K562 (cell line): ENCODE results near the gene TOMM70. TPM values are rescaled to one million over a fixed set of nuclear protein-coding genes. Genes with fewer than 3 reads are reported as not detected.

Experiments
- ATAC-seq: fragments of 200-7000 bp; cut with Tn5 transposase; 3 replicates; pipeline ENCODE4 v1.9.1; 2020; ENCODE audit warnings: moderate library complexity
- BruUV-seq: library from RNA; stranded (reverse); fragments of 400-500 nt; replicated peaks from 2 replicates; lab custom pipeline; 2021; lab: Mats Ljungman, UMichigan
- CTCF ChIA-PET: fragments of 300-600 bp; formaldehyde crosslinking; extraction: SDS; loops from one replicate; lab custom pipeline; 2021; ENCODE audit warnings: low intra/inter-chr PET ratio; lab: Yijun Ruan, JAX
- POLR2A ChIA-PET: fragments of 300-600, 350-650 bp; sonication (Branson Sonifier 250); formaldehyde crosslinking; extraction: SDS; loops from one replicate; lab custom pipeline; 2021; ENCODE audit warnings: antibody characterized with exemption, inconsistent platforms; lab: Yijun Ruan, JAX
- DNase-seq, 4 experiments: peaks; one replicate each; pipeline versions ENCODE4 v3.0.0 to v3.0.0-alpha.2; 2011 to 2018; ENCODE audit warnings: low spot score in 3 of 4, mixed read lengths in 3 of 4; ENCODE audit errors: extremely low read depth in 1 of 4
- FAIRE-seq: peaks from 2 replicates; lab custom pipeline; 2011; peaks lifted over from hg19 to GRCh38; lab: Jason Lieb, UNC
- H2AFZ ChIP-seq: 2 replicates; pipeline ENCODE4 v1.6.0; 2011; ENCODE audit warnings: low read depth, low read length, control low read depth, inconsistent platforms
- H3K27ac ChIP-seq: fragments of 200-600 bp; 3 replicates; pipeline ENCODE4 v1.8.0; 2011; ENCODE audit warnings: low read depth, mild to moderate bottlenecking, control low read depth, inconsistent platforms, low read length, moderate library complexity, mixed read lengths; ENCODE audit errors: extremely low read depth
- H3K27me3 ChIP-seq, 2 experiments: fragments of 300-600 bp in 1 of 2; 2 replicates in 1 of 2; 3 replicates in 1 of 2; pipeline versions ENCODE4 v1.6.0 to v1.8.0; 2011; ENCODE audit warnings: inconsistent platforms in 2 of 2, low read length in 2 of 2, mild to moderate bottlenecking in 1 of 2, mixed read lengths in 1 of 2, moderate library complexity in 1 of 2; ENCODE audit not compliant: control insufficient read depth in 2 of 2, insufficient read depth in 2 of 2
- H3K36me3 ChIP-seq: fragments of 300-600 bp; 3 replicates; pipeline ENCODE4 v1.8.0; 2011; ENCODE audit warnings: mild to moderate bottlenecking, low read length, inconsistent platforms; ENCODE audit not compliant: control insufficient read depth, insufficient read depth
- H3K4me1 ChIP-seq, 2 experiments: fragments of 200-600 bp in 1 of 2; replicated peaks in 1 of 2; 2 replicates in 1 of 2; 3 replicates in 1 of 2; pipeline versions ENCODE4 v1.5.1 to v1.8.0; 2011; ENCODE audit warnings: inconsistent platforms in 2 of 2, low read length in 2 of 2, mild to moderate bottlenecking in 1 of 2, mixed read lengths in 1 of 2, moderate library complexity in 1 of 2; ENCODE audit not compliant: control insufficient read depth in 2 of 2, insufficient read depth in 2 of 2
- H3K4me2 ChIP-seq: 2 replicates; pipeline ENCODE4 v1.6.1; 2011; ENCODE audit warnings: low read length, control low read depth, inconsistent platforms, mixed read lengths; ENCODE audit not compliant: insufficient read depth
- H3K4me3 ChIP-seq: fragments of 200-600 bp; sonication (generic), shearing (Covaris generic); 2 replicates; pipeline ENCODE4 v1.5.1; 2016; ENCODE audit warnings: control low read depth, inconsistent platforms
- H3K79me2 ChIP-seq: fragments of 200-600 bp; 3 replicates; pipeline ENCODE4 v1.8.0; 2011; ENCODE audit warnings: low read length, inconsistent platforms; ENCODE audit not compliant: control insufficient read depth, insufficient read depth
- H3K9ac ChIP-seq, 2 experiments: 2 replicates each; pipeline versions ENCODE4 v1.6.0 to v1.6.1; 2011; ENCODE audit warnings: low read depth in 2 of 2, low read length in 2 of 2, control low read depth in 1 of 2, inconsistent platforms in 1 of 2, mild to moderate bottlenecking in 1 of 2, mixed read lengths in 1 of 2; ENCODE audit not compliant: insufficient read depth in 1 of 2
- H3K9me1 ChIP-seq: one replicate; pipeline ENCODE4 v1.6.0; 2011; ENCODE audit warnings: inconsistent platforms, mild to moderate bottlenecking, low read length, moderate library complexity; ENCODE audit not compliant: control insufficient read depth, insufficient read depth
- H3K9me3 ChIP-seq: replicated peaks from 2 replicates; pipeline ENCODE4 v1.5.1; 2011; ENCODE audit warnings: low read depth, low read length, inconsistent platforms; ENCODE audit not compliant: control insufficient read depth, insufficient read depth
- H4K20me1 ChIP-seq: replicated peaks from 2 replicates; pipeline ENCODE4 v1.6.1; 2011; ENCODE audit warnings: low read length, inconsistent platforms, mixed read lengths; ENCODE audit not compliant: control insufficient read depth, insufficient read depth
- ARNT ChIP-seq, 2 experiments: fragments of 450-650 bp; IDR thresholded peaks; 2 replicates each; pipeline ENCODE4 v1.6.1; 2016; ENCODE audit warnings: mild to moderate bottlenecking in 1 of 2
- ATF3 ChIP-seq, 2 experiments: fragments of 450-650 bp in 1 of 2; sonication (generic) in 1 of 2; formaldehyde crosslinking in 1 of 2; IDR thresholded peaks in 1 of 2; conservative IDR thresholded peaks in 1 of 2; 2 replicates each; pipeline versions ENCODE4 v1.6.1 to v1.8.1; 2016 to 2023; ENCODE audit warnings: mild to moderate bottlenecking in 2 of 2, moderate library complexity in 2 of 2, inconsistent platforms in 1 of 2, missing genetic modification reagents in 1 of 2
- C11orf30 ChIP-seq: fragments of 450-650 bp; IDR thresholded peaks from 2 replicates; pipeline ENCODE4 v1.6.1; 2016; ENCODE audit warnings: low read depth, mild to moderate bottlenecking
- CREB5 ChIP-seq: fragments of 250-450 bp; sonication (Bioruptor Pico); IDR thresholded peaks from 2 replicates; pipeline ENCODE4 v1.5.0; 2020; ENCODE audit warnings: mild to moderate bottlenecking
- ELK1 ChIP-seq: sonication (generic); formaldehyde crosslinking; IDR thresholded peaks from 2 replicates; pipeline ENCODE4 v1.8.1; 2022; ENCODE audit warnings: missing genetic modification reagents
- HOMEZ ChIP-seq: fragments of 250-450 bp; sonication (Bioruptor Pico); IDR thresholded peaks from 2 replicates; pipeline ENCODE4 v1.4.0; 2020; ENCODE audit warnings: mild to moderate bottlenecking, moderate library complexity
- MAFG ChIP-seq: fragments of 450-650 bp; conservative IDR thresholded peaks from 2 replicates; pipeline ENCODE4 v1.6.1; 2016; ENCODE audit warnings: missing genetic modification characterization, missing compliant biosample characterization
- MEIS2 ChIP-seq: fragments of 450-650 bp; IDR thresholded peaks from 2 replicates; pipeline ENCODE4 v1.6.1; 2014; ENCODE audit warnings: mild to moderate bottlenecking; ENCODE audit not compliant: partially characterized antibody
- NCOR1 ChIP-seq: fragments of 450-650 bp; IDR thresholded peaks from 2 replicates; pipeline ENCODE4 v1.6.1; 2016; ENCODE audit warnings: mild to moderate bottlenecking, moderate library complexity
- PKNOX1 ChIP-seq: fragments of 450-650 bp; IDR thresholded peaks from 2 replicates; pipeline ENCODE4 v1.6.1; 2016
- SMAD4 ChIP-seq: fragments of 250-450 bp; sonication (Bioruptor Pico); conservative IDR thresholded peaks from 2 replicates; pipeline ENCODE4 v1.8.0; 2021; ENCODE audit warnings: inconsistent platforms, mild to moderate bottlenecking, moderate library complexity
- TCFL5 ChIP-seq: fragments of 250-450 bp; sonication (Bioruptor Pico); conservative IDR thresholded peaks from 2 replicates; pipeline ENCODE4 v1.6.1; 2021; ENCODE audit warnings: mild to moderate bottlenecking, moderate library complexity, matching md5 sums
- ZNF217 ChIP-seq: sonication (generic); formaldehyde crosslinking; IDR thresholded peaks from 2 replicates; pipeline ENCODE4 v1.8.0; 2022; ENCODE audit warnings: mild to moderate bottlenecking, missing genetic modification reagents
- ZNF316 ChIP-seq: fragments of 450-650 bp; IDR thresholded peaks from 2 replicates; pipeline ENCODE4 v1.6.1; 2016
- ZNF551 ChIP-seq: fragments of 250-450 bp; sonication (Bioruptor Pico); IDR thresholded peaks from 2 replicates; pipeline ENCODE4 v1.5.0; 2021; ENCODE audit warnings: mild to moderate bottlenecking, moderate library complexity
- WGBS: fragments of 100-300 bp; shearing (Covaris generic); methylation state at CpG from one replicate; pipeline ENCODE4 v1.1.6; 2016; ENCODE audit warnings: low coverage, mixed read lengths; ENCODE audit not compliant: insufficient coverage; ENCODE audit errors: missing lambda C conversion rate; 5-methylcytosine and 5-hydroxymethylcytosine counted together
- in situ Hi-C: fragments of 300-500 bp; cut with MboI; formaldehyde crosslinking; loops from 4 replicates; pipeline ENCODE4 v1.15.0; 2018; ENCODE audit warnings: inconsistent platforms, mixed read lengths
- intact Hi-C: fragments of 100-400 bp; cut with micrococcal nuclease; formaldehyde crosslinking; loops from 2 replicates; pipeline ENCODE4 v1.14.2; 2022
- polyA plus RNA-seq, 8 experiments: library from polyadenylated mRNA; depleted of rRNA in 4 of 8; stranded (reverse) in 5 of 8; unstranded in 3 of 8; fragments of >200 nt; fragmentation: Nextera tagmentation in 2 of 8; fragmentation: Illumina TruSeq in 1 of 8; extraction: Ambion mirVana in 2 of 8; extraction: Trizol in 1 of 8; gene quantifications; 2 replicates each; pipeline versions ENCODE4 v1.2.1 to v1.2.3, GENCODE V29; 2011 to 2014; ENCODE audit warnings: inconsistent platforms in 1 of 8, missing spikeins in 1 of 8
- total RNA-seq, 7 experiments: library from RNA; depleted of rRNA in 6 of 7; stranded (reverse); fragments of >200 nt in 6 of 7; fragmentation: Illumina TruSeq in 2 of 7; extraction: Trizol in 2 of 7; gene quantifications; 2 replicates each; pipeline versions ENCODE4 v1.2.1 to v1.2.3, GENCODE V29; 2011 to 2021; ENCODE audit warnings: low replicate concordance in 1 of 7

TOMM70 gene
- total and polyA plus RNA-seq, 9 of the 15 experiments (the other 6 are each of a cell fraction or from before 2014, with no cell fraction given), result 17.5 to 75.6 (median 54.9) TPM

GRCh38 chr3:100407164-100407563 is 6.3 kb upstream of the TOMM70 start:
- FAIRE-seq, result no peak
- TF ChIP-seq ZNF217 (CRISPR knock-in tag) (no peak), ARNT (IDR thresholded peaks at IDR 0.05) (no peak), CREB5 (CRISPR knock-in tag) (no peak), MAFG (tag) (no peak), MEIS2 (peak; percentile 19), HOMEZ (CRISPR knock-in tag) (no peak), ATF3 (IDR thresholded peaks at IDR 0.05) (no peak), ATF3 (CRISPR knock-in tag; conservative IDR thresholded peaks at IDR 0.05) (no peak), NCOR1 (no peak), PKNOX1 (peak; percentile 77), ZNF316 (peak; percentile 65), TCFL5 (CRISPR knock-in tag) (no peak), ZNF551 (CRISPR knock-in tag) (no peak), C11orf30 (0 out of 2 replicates have a peak, but pooled peaks have one; percentile 20), ELK1 (CRISPR knock-in tag) (no peak), SMAD4 (no peak)
- TF ChIP-seq, all 486 proteins: peak for 4
- H3K9me1 ChIP-seq, result no peaks in the 10 kb centered on the region
- in situ Hi-C loops (no loop called here), intact Hi-C loops (loop anchor here (10.0 kb wide), 2 partner anchors 298 to 1278 kb away; partner anchors contain the start of genes RPL24 and TFG)
- no peak overlapping the region for H3K27ac ChIP-seq
- 100% methylated on average over 2 of the region's 2 CpGs for whole genome bisulfite sequencing
- no peaks in the 10 kb centered on the region for H3K27me3 ChIP-seq
- no peak overlapping the region for H3K4me2 ChIP-seq
- CTCF ChIA-PET, result no interaction called here
- peaks cover 59% of the 10 kb centered on the region for H3K79me2 ChIP-seq
- ATAC-seq (no peak), DNase-seq (no peak)
- H3K9me3 ChIP-seq, result no peaks in the 10 kb centered on the region
- POLR2A ChIA-PET, result interaction anchor here (0.8 kb wide), 1 partner anchor 17 kb away, joined by 3 read pairs; no protein-coding TSS in a partner anchor
- no peak overlapping the region for H3K4me3 ChIP-seq
- no peak overlapping the region for H2AFZ ChIP-seq
- H3K36me3 ChIP-seq, result no peaks in the 10 kb centered on the region
- H3K9ac ChIP-seq, result no peak overlapping the region
- H4K20me1 ChIP-seq, result no peaks in the 10 kb centered on the region
- no TSS peak for BruUV-seq
- H3K4me1 ChIP-seq, result no peaks in the 10 kb centered on the region
